NB4 (cell line): ENCODE results near the gene PPP6R1.

Experiments
- POLR2A ChIP-seq: IDR thresholded peaks from 2 replicates; pipeline ENCODE4 v1.6.1; 2011; ENCODE audit warnings: mild to moderate bottlenecking; ENCODE audit not compliant: insufficient read length; ENCODE audit errors: extremely low read depth
- TF ChIP-seq, protein P1 (sequence below): IDR thresholded peaks from 2 replicates; pipeline ENCODE4 v1.6.1; 2011; ENCODE audit warnings: low read depth, low read length

DNA sequence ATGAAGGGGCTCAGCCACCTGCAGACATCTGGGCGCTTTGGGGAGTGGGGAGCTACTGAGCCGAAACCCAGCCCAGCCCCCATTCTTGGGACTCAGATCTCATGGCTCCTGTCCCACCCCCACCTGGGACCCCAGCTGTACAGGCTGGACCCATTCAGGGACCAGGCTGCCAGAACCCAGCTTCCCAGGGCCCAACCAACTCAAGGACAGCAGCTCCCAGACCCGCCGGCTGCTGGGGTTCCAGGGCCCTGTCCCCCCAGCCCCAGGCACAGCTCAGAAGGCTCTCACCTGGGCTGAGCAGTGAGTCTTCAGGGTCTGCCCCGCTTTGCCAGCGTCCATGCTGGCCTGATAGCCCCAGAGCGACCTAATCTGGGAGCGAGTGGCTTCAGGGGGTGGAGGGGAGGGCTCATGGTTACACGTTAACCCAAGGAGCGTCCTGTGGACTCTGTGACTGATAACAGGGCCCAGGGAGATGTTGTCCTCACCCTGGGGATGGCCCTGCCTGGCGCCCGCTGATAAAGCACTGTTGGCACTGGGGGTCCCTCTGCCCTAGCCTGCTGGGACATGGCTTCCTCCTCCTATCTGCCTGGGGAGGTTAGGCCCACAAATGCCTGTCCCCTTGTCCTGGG is 30.3 kb downstream of the PPP6R1 start, which contains the start of gene TMEM86B:
- TF ChIP-seq POLR2A: no peak
- TF ChIP-seq, protein P1, sequence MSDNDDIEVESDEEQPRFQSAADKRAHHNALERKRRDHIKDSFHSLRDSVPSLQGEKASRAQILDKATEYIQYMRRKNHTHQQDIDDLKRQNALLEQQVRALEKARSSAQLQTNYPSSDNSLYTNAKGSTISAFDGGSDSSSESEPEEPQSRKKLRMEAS: no peak
